ACHN (cell line): Measurements from ENCODE around the gene TPSAB1.

Experiments
- DNase-seq: peaks from one replicate; pipeline ENCODE4 v3.0.0-alpha.2; 2015
- in situ Hi-C: cut with HindIII; loops from 2 replicates; pipeline ENCODE4 v1.10.0; 2017; ENCODE audit warnings: low sequenced_read_pairs, low pct_ligation_motif_present, low pct_unique_long_range_greater_than_20kb

Gene TPSAB1

DNA sequence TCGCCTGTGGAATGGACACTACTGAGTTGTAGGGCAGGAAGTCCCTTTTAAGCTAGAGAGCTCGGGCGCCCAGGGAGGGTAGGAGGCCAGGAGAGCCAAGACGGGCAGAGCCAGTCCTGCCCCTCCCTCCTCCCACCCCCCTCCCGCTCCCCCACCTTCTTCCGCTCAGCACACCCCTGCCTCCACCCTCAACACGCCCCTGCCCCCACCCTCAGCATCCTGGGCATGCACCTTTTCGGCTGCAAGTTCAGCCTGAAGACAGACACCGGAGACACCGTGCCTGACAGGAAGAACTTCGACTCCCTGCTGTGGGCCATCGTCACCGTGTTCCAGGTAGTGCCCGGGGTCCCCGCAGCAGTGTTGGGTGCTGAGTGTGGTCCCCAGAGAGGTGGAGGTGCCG lies 33.7 kb upstream of the TPSAB1 start:
- in situ Hi-C loops: no loop called here
- DNase-seq: no peak

DNA sequence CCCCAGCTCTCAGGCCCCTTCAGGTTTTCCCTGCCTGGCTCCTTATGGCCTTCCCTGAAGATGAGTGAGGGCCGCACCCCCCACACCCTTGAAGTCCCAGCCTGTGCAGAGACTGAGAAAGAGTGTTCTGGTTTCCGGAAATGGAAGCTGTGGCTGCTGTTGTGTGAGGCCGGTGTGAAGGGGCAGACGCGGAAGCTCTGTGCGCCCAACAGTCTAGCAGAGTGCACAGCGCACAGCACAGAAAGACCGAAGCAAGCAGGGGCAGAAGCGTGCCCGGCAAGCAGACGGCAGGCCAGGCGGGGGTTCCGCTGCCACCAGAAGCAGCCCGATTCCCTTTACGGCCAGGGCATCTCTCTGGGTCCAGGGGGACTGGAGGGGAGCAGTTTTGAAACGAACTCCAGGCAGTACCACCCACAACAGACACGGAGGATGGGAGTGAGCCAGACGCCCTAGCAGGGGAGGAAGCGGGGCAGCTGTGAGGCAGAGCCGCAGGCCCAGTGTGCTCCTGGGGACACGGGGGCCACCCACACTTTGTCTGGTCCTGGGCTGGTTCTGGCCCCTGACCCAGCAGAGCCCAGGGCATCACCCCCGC lies 32.2 kb upstream of the TPSAB1 start:
- in situ Hi-C loops: no loop called here
- no peak for DNase-seq

DNA sequence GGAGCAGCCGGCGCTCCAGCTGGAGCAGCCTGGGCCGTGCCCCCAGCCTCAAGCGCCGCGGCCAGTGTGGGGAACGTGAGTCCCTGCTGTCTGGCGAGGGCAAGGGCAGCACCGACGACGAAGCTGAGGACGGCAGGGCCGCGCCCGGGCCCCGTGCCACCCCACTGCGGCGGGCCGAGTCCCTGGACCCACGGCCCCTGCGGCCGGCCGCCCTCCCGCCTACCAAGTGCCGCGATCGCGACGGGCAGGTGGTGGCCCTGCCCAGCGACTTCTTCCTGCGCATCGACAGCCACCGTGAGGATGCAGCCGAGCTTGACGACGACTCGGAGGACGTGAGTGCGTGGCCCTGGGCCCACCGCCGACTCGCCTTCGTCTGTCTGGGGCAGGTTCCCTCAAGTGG lies 31.4 kb upstream of the TPSAB1 start:
- DNase-seq: no peak
- in situ Hi-C loops: no loop called here

DNA sequence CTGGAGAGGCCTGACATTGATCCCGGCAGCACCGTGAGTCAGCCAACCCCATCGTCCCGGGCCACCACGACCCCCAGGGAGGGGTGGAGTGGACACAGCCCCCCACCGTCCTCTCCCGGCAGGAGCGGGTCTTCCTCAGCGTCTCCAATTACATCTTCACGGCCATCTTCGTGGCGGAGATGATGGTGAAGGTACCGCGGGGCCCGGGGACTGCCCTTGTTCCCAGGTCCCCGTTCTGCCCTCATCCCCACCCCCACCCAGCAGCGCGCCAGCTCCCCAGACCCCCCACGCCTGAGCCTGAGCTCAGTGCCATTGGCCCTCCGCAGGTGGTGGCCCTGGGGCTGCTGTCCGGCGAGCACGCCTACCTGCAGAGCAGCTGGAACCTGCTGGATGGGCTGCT lies 30.0 kb upstream of the TPSAB1 start:
- in situ Hi-C loops: no loop called here

DNA sequence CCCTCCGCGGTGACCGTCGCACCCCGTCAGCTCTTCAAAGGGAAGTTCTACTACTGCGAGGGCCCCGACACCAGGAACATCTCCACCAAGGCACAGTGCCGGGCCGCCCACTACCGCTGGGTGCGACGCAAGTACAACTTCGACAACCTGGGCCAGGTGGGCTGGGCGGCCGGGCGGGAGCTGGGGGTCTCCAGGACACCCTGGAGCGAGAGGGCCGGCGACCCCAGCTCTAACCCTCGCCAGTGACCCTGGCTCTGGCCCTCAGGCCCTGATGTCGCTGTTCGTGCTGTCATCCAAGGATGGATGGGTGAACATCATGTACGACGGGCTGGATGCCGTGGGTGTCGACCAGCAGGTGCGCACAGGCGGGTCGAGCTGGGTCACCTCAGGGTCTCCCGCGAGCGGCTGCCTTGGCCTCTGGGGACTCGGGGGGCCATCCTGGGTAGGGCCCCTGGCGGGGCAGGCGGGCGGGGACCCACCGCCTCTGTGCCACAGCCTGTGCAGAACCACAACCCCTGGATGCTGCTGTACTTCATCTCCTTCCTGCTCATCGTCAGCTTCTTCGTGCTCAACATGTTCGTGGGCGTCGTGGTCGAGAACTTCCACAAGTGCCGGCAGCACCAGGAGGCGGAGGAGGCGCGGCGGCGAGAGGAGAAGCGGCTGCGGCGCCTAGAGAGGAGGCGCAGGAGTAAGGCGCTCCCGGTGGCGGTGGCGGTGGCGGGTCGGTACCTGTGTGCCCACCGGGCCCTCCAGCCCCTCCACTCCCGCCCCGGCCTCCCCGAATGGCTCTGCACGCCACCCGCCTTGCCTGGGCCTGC lies 28.8 kb upstream of the TPSAB1 start:
- in situ Hi-C loops: no loop called here
- DNase-seq: no peak

More for the DNA sequence above, 30.0 kb upstream of the TPSAB1 start:
- DNase-seq: no peak

DNA sequence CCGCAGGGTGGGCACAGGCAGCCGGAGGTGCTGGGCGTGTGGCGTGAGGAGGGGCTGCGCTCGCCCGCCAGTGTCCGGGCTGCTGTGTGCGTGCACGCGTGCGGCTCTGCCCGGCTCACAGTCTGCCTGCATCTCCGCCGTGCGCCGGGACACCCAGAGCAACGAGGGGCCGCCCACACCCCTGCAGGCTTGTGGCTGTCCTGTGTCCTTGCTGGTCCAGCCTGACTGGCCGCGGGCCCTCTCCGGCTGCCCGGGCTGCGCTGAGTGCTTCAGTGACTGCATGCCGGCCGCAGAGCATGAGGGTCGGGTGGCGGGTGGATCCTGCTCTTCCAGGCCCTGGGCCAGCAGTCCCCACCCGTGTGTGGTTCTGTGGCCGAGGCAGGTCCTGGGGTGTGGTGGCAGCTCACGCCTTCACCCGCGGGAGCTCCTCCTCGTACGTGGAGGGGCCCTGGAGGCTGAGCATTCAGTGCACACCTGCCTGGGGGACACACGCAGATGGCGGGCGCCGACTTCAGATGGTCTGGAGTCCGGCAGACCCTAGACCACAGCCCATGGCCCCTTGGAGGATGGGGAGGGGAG lies 27.8 kb upstream of the TPSAB1 start:
- in situ Hi-C loops: no loop called here
- no peak for DNase-seq

DNA sequence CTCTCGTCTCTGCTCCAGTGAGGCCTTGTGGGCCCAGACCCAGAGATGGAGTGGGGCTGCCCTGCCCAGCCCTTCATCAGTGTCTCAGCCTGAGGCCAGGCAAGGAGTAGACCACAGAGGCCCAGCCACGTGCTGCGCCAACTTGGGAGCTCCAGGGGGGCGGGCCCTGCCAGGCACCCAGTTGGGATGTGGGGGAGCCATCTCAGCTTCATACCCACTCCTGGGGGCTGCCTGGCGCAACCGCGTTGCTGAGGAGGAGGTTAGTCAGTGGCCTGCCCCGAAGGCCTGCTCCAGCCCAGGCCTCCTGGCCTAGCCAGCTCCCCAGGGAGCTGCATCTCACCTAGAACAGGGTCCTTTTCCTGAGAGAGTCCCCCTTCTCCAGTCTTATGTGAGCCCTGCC lies 27.3 kb upstream of the TPSAB1 start:
- in situ Hi-C loops: no loop called here
- no peak for DNase-seq

DNA sequence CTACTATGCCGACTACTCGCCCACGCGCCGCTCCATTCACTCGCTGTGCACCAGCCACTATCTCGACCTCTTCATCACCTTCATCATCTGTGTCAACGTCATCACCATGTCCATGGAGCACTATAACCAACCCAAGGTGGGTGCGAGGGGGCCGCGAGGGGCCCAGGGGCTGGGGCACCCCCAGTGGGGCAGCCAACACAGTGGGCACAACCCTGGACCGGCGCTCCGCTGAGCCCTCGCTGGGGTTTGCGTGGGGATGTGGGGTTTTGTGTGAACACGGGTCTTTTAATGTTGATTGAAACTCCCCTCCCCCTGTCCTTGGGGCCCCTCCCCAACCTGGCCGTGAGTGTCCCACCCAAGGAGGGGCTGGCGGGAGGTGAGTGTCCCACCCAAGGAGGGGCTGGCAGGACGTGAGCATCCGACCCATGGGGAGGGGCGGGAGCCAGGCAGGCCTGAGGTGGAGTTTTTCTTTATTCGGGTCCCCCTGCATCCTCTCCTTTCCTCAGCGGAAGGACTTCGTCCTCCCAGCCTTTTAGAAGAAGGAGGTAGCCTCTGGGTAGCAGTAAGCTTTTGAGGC lies 26.6 kb upstream of the TPSAB1 start:
- no peak for DNase-seq
- in situ Hi-C loops: no loop called here

DNA sequence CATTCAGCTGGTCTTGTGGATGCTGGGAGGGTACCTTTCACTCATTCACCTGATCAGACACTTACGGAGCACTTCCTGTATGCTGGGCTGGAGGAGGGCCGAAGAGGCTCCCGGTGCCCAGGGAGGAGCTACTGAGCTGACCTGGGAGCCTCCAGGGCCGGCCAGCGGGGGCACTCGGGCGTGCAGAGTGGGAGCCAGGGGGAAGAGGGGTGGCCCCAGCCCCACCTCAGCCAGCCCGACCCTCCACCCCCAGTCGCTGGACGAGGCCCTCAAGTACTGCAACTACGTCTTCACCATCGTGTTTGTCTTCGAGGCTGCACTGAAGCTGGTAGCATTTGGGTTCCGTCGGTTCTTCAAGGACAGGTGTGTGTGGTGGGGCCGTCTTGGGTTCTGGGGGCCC lies 25.8 kb upstream of the TPSAB1 start:
- in situ Hi-C loops: no loop called here
- DNase-seq: no peak

DNA sequence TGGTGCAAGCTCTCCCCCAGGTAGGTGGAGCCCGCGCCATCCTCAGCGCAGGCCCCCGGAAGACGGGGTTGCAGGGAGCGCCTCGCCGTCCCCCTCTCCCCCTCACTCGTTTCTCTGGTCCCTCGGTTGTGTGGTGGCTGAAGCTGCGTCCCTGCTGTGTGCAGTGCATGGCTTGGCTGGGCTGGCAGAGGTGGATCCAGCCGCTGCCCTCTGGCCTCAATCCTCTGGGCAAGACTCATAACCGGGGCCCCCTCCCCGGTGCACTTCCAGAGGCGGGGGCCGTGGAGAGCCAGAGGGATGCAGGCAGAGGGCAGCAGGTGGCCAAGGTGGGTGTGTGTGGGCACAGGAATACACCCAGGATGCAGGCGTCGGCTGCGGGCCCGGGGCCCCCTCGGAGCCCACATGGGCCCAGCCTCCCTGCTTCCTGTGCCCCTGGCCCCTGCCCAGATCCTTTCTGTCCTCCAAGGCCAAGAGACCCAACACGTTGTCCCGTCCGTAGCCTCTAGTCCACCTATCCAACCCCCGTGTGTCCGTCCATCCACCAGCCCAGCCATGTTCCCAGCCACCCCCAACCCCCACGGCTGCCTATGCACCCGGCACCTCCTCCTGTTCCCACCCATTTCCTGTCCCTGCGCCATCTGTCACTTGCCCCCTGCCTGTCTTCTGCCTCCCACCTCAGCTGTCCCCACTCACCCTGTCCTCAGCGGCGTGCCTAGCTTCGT lies 24.8 kb upstream of the TPSAB1 start:
- no peak for DNase-seq
- in situ Hi-C loops: no loop called here

DNA sequence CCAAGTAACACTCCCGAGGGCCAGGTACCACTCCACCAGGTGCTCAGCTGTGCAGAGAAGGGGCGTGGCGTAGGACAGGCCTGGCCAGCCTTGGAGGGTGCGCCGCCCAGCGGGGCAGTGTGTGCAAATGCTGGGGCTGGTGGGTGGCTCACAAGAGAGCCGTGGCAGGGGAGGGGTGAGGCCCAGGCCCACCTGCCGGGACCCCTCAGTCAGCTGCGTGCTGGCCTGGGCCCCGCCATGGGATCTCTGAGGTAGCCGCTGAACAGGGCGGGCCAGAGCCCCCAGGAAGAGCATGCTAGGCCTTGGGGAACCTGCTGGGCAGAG lies 24.2 kb upstream of the TPSAB1 start:
- in situ Hi-C loops: no loop called here
- no peak for DNase-seq

DNA sequence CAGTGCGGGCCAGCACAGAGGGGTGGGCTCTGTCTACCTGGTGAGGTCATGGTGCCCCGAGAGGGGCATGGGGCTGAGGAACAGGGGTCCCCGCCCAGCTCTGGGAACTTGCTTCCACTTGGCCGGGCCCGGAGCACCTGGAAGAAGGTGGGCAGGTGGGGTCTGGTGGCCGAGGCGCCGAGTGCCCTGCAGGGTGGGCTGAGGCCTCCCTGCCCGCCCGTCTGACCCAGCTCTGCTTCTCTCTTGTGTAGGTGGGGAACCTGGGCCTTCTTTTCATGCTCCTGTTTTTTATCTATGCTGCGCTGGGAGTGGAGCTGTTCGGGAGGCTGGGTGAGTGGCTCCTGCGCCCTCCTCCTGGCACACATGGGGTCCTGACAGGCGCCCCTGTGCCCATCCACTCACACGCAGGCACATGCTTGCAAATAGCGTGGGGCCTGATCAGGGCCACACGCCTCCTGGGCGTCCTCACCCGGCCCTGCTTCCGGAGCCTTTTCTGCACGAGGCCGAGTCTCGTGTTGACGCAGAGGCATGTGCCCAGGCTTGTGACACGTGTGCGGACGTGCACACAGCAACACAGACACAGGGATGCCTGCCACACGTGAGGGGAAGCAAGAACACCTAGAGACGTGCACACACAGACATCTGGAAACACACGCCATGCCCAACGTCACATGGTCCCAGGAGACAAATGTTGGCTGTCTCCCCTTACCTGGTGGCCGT lies 23.7 kb upstream of the TPSAB1 start:
- no peak for DNase-seq
- in situ Hi-C loops: no loop called here

DNA sequence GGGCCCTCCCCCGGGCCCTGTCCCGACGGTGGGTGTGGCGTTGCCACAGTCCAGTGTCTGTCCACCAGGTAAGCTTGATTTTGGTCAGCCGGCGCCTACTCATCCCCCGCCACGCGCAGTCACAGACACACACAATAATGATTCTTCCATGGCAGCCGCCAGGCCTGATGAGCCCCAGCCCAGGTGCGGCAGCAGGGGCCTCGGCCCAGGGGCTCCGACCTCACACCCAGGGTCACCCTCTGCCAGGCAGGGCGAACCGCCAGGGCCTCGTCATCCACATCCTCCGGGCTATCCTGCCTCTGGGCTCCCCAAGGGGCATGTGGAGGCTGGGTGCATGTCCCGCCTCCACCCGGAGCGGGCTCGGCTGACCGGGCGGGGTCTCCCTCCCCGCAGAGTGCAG lies 23.0 kb upstream of the TPSAB1 start:
- in situ Hi-C loops: no loop called here

DNA sequence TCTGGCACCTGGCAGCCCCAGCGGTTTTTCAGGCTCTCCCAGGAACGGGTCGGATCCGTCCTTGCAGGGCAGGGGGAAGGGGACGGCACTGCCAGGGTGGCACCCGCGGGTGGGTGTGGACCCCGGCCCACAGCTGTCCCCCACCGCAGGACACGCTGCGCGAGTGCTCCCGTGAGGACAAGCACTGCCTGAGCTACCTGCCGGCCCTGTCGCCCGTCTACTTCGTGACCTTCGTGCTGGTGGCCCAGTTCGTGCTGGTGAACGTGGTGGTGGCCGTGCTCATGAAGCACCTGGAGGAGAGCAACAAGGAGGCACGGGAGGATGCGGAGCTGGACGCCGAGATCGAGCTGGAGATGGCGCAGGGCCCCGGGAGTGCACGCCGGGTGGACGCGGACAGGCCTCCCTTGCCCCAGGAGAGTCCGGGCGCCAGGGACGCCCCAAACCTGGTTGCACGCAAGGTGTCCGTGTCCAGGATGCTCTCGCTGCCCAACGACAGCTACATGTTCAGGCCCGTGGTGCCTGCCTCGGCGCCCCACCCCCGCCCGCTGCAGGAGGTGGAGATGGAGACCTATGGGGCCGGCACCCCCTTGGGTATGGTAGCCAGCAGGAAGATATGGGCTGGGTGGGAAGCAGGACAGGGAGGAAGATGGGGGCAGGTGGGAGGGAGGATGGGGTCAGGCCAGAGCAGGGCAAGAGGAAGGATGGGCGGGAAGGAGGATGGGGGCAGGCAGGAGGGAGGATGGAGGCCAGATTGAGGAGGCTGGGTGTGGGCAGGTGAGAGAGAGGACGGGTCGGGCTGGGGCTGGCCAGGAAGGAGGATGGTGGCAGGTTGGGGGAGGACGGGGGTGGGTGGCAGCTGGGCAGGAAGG lies 22.2 kb upstream of the TPSAB1 start:
- no peak for DNase-seq
- in situ Hi-C loops: no loop called here

More for the DNA sequence above, 23.0 kb upstream of the TPSAB1 start:
- DNase-seq: no peak

DNA sequence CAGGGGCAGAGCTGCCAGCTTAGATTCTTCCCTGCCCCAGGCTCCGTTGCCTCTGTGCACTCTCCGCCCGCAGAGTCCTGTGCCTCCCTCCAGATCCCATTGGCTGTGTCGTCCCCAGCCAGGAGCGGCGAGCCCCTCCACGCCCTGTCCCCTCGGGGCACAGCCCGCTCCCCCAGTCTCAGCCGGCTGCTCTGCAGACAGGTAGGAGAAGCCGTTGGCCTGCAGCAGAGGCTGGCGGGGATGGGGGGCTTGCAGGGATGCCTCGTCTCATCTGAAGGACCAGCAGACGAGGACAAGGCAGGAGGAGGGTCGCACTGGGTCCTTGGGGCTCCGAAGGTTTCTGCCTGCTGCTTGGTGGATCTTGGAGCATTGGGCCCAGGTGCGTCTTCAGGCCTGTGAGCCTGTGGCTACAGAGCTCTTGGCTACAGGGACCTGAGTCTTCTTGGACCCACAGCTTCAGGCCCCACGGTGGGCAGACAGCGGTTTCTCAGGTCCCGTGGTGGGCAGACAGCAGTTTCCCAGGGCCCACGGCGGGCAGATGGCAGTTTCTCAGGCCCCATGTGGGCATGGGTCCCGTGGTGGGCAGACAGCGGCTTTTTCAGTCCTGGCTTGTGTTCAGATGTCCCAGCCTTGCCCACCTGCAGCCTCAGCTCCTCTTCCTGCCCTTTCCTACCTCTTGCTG lies 21.4 kb upstream of the TPSAB1 start:
- DNase-seq: no peak
- in situ Hi-C loops: no loop called here

DNA sequence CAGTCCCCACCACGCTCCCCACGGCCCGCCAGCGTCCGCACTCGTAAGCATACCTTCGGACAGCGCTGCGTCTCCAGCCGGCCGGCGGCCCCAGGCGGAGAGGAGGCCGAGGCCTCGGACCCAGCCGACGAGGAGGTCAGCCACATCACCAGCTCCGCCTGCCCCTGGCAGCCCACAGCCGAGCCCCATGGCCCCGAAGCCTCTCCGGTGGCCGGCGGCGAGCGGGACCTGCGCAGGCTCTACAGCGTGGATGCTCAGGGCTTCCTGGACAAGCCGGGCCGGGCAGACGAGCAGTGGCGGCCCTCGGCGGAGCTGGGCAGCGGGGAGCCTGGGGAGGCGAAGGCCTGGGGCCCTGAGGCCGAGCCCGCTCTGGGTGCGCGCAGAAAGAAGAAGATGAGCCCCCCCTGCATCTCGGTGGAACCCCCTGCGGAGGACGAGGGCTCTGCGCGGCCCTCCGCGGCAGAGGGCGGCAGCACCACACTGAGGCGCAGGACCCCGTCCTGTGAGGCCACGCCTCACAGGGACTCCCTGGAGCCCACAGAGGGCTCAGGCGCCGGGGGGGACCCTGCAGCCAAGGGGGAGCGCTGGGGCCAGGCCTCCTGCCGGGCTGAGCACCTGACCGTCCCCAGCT lies 20.3 kb upstream of the TPSAB1 start:
- in situ Hi-C loops: no loop called here

More for the DNA sequence above, 20.3 kb upstream of the TPSAB1 start:
- no peak for DNase-seq
